ENCODE results near the gene DNMT3A.

DNMT3A gene

DNA sequence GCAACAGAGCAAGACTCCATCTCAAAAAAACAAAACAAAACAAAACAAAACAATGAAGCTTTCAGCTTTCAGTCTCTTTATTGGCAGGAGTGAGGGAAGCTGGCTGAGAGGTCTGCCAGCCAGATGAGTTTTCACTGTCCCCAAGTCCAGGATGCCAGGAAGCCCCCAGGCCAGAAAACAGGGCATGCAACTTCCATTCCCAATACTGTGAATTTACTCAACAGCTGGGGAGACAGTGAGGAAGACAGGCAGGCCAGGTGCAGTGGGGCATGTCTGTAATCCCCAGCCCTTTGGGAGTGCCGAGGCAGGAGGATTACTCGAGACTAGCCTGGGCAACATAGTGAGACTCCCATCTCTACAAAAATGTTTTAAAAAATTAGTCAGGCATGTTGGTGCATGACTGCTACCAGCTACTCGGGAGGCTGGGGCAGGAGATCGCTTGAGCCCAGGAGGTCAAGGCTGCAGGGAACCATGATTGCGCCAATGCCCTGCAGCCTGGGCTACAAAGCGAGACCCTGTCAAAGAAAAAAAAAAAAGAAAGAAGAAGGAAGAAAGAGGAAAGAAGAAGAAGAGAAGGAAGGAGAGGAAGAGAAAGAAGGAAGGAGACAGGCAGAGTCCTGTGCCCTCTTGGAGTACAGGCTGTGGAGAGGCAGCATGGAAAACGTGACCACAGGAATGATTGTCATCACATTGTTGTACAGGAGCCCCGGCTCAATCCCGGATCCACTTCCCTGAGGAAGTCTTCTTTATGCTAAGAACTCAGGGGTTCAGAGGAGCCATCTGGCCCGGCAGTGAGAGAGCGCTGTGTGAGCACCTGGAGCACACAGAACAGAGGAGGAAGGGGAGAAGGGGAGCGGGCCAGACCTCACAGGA, 144.2 kb downstream of the DNMT3A start:
- peak; percentile 13 for DNase-seq

DNA sequence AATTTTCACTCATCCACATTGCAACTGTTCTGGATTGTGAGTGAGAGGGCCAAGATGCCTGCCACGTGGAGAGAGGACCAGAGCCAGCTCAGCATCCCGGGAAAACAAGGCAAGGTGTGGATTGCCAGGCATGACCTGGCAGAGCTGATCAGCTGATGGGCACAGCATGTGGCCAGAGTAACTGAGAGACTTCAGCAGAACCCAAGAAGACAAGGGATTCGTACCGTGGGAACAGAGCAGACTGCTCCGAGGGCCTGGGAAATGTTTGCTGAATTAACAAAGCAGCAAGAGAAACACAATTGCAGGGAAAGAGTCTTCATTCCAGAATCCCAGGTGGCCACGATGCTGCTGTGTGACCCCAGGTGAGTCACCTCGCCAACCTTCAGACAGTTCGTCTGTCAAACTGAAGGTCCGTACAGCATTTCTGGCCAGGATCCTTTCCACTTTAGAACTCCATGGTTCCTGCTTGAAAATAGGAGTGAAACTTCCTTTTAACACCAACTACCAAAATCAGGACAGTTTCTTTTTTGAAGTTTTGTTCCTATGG, 147.1 kb downstream of the DNMT3A start:
- DNase-seq: no peak

DNA sequence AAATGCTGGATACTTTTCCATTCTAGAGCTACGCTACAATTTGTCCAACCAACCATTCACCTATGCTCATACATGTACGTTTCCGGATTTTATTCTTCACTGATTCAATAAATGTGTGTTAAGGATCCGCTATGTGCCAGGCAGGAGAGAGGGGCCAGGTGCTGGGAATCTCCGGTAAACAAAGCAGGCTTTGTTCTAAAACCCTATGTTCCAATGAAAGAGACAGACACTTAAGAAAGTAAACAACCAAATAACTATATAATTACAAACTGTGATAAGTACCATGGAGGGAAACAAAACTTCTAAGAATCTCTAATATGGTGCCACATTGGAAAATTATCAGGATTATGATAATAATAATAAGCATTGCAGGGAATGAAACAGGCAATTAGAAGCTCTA, 151.2 kb downstream of the DNMT3A start:
- no peak for DNase-seq

DNA sequence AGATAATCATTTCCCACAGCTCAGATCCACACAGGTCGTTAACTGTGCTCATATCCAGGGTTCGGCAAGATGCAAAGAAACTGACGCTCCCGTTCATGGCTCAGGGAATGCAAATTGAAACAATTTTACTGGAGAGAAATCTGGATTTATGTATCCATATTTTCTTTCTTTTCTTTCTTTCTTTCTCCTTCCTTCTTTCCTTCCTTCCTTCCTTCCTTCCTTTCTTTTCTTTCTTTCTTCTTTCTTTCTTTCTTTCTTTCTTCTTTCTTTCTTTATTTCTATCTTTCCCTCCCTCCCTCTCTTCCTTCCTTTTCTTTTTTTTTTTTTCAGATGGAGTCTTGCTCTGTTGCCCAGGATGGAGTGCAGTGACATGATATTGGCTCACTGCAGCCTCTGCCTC, 153.3 kb downstream of the DNMT3A start:
- DNase-seq: no peak

DNA sequence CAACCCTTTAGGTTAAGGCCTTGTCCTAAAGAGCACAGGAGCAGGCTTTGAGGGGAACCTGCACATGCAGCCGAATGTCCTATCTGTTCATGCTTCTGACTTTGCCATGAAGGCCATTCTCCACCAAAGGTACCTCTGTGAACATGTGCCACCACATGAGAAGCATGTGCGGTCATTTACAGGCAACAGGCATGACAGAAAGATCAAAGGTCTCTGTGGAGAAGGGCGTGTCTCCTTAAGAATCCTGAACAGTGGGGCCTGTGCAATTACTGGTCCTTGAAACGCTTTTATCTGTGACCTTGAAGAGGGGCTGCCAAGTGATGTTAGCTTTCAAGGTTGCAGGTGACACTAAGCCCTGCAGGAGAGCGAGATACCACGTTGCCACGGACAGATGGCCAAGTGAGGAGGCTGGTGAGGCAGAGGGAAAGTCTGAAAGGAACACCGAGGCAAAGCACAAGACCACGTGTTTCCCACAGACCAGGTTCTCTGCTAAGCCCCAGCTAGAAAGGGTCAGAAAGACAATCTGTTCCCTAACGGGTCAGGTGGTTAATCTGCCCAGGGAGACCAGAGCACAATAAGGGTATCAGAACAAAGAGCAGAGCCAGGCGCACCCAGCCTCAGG, 153.9 kb downstream of the DNMT3A start:
- peak; percentile 25 for DNase-seq

DNA sequence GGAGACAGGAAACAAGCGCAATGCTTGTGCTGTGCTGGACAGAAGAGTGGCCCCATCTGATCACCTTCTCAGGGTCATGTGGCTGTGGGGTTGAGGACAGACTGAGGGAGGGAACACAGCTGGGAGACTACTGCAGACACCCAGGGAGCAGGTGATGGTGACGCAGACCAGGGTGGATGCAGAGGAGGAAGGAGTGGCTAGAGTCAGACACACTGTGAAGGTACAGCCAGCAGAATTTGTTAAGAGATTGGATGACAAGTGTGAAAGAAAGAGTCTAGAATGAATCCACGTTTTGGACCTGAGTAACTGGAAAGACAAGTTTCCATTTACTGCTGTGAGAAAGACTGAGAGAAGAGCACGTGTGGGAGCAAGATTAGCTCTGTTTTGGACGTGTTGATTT, 157.5 kb downstream of the DNMT3A start:
- DNase-seq: no peak

DNA sequence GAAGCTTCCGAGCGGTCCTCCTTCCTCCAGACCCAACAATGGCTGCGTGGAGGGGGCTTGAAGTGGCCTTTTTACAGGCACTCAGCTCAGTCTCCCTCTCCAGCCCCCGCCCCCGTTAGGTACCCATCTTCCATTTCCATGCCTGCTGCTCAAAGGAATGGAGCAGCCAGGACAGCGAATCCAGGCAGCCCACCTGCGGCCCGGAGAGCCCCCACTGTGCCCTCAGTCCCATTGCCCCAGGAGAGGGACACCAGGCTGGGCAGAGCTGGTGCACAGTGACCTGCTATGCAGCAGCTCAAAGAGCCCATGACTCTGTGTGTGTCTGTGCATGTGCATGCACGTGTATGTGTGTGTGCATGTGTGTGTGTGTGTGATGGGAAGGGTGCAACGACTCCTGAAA, 162.7 kb downstream of the DNMT3A start:
- DNase-seq: no peak
